Pancreas (tissue), 10 donors: ENCODE results near the gene PRDM16. TPM values are rescaled to one million over a fixed set of nuclear protein-coding genes. Genes with fewer than 3 reads are reported as not detected.

Experiments
- ATAC-seq, 4 donors: fragments of 200-7000 bp; cut with Tn5 transposase; one replicate each; pipeline versions ENCODE4 v1.8.0 to v1.9.1; 2020; ENCODE audit warnings: mild to moderate bottlenecking in 4 of 4, moderate library complexity in 4 of 4
- DNase-seq, 6 donors: peaks; one replicate each; pipeline ENCODE4 v3.0.0-alpha.2; 2020
- FAIRE-seq: peaks from 2 replicates; lab custom pipeline; 2012; peaks lifted over from hg19 to GRCh38; lab: Jason Lieb, UNC
- H3K27ac ChIP-seq, 4 donors: fragments of 200-600 bp; sonication (generic); 1 replicate in 3 of 4; 2 replicates in 1 of 4; pipeline versions ENCODE4 v1.5.0 to v1.8.0; 2020
- H3K27me3 ChIP-seq, 4 donors: fragments of 200-600 bp; one replicate each; pipeline ENCODE4 v1.8.0; 2021
- H3K36me3 ChIP-seq, 3 donors: fragments of 200-600 bp; sonication (generic) in 1 of 3; one replicate each; pipeline versions ENCODE4 v1.5.0 to v1.8.0; 2020 to 2021
- H3K4me1 ChIP-seq, 3 donors: fragments of 200-600 bp; one replicate each; pipeline ENCODE4 v1.8.0; 2021
- H3K4me3 ChIP-seq, 4 donors: fragments of 200-600 bp; sonication (generic) in 2 of 4; one replicate each; pipeline versions ENCODE4 v1.5.0 to v1.8.0; 2020 to 2021
- H3K9me3 ChIP-seq, 4 donors: fragments of 200-600 bp; one replicate each; pipeline ENCODE4 v1.8.0; 2021
- CTCF ChIP-seq, 4 donors: fragments of 200-600 bp; sonication (generic) in 3 of 4; IDR thresholded peaks; one replicate each; pipeline versions ENCODE4 v1.5.0 to v1.8.0; 2021; ENCODE audit warnings: antibody characterized with exemption in 4 of 4
- WGBS, 2 donors: extraction: QIAGEN DNeasy Blood & Tissue Kit; methylation state at CpG; one replicate each; pipeline ENCODE4 v1.1.7; 2013; 5-methylcytosine and 5-hydroxymethylcytosine counted together
- intact Hi-C, 3 donors: fragments of 100-400 bp; cut with DNase I; formaldehyde crosslinking; loops; one replicate each; pipeline versions ENCODE4 v1.11.1 to v1.14.2; 2022
- polyA plus RNA-seq, 2 donors: library from polyadenylated mRNA; stranded (reverse); fragments of 200-250 nt; gene quantifications; one replicate each; pipeline ENCODE4 v1.2.3, GENCODE V29; 2013
- total RNA-seq, 6 donors: library from RNA; stranded (reverse); fragmentation: NEBNext Ultra II Directional in 4 of 6; extraction: Animal tissue kit (Norgen Biotek cat#: 25700) in 4 of 6; gene quantifications; one replicate each; pipeline versions ENCODE4 v1.2.1 to v1.2.4, GENCODE V29; 2021 to 2023
- donor health status: healthy with polysubstance abuse.
- donor health status: DM: no; HTN: no; CAD: no; lungs with moderate emphysema.
- donor health status: DM: no; HTN: no; CAD: no.
- donor health status: control.
- donor health status: control.
- donor health status: Bipolar disorder and iron deficiency.
- donor health status: DM: yes; HTN: yes; CAD: no.
- donor health status: DM: no; HTN: no; CAD: no.
- donor health status: DM: no; HTN: no; CAD: no.
- donor health status: DM: yes; HTN: yes; CAD: no.

Gene PRDM16
- total and polyA plus RNA-seq, 8 donors = 6.6 to 19.2 (median 14.9) TPM

GRCh38 chr1:3389093-3389833 lies 320.3 kb downstream of the PRDM16 start:
- TF ChIP-seq CTCF (IDR thresholded peaks at IDR 0.05) = no peak
- FAIRE-seq (no peak), DNase-seq (no peak), ATAC-seq (no peak)
- intact Hi-C loops = no loop called here
- H3K9me3 ChIP-seq = no peaks in the 10 kb centered on the region
- H3K4me1 ChIP-seq = no peaks in the 10 kb centered on the region
- H3K27ac ChIP-seq = no peak overlapping the region
- no peaks in the 10 kb centered on the region for H3K27me3 ChIP-seq
- no peak overlapping the region for H3K4me3 ChIP-seq
- no peaks in the 10 kb centered on the region for H3K36me3 ChIP-seq
- 87 to 95% methylated on average over 23 of the region's 23 CpGs for WGBS, 2 donors

- ATAC-seq = no peak
- Histone ChIP-seq H3K4me1 (no peaks in the 10 kb centered on the region), H3K27me3 (no peaks in the 10 kb centered on the region), H3K36me3 (no peaks in the 10 kb centered on the region), H3K27ac (no peak overlapping the region), H3K9me3 (no peaks in the 10 kb centered on the region), H3K4me3 (no peak overlapping the region)
- FAIRE-seq = no peak
- DNase-seq = no peak
- 89 to 95% methylated on average over 21 to 23 of the region's 23 CpGs for WGBS, 2 donors
- TF ChIP-seq CTCF (IDR thresholded peaks at IDR 0.05) = no peak
- intact Hi-C loops = no loop called here
Measured at GRCh38 chr1:3390291-3390690, 321.3 kb downstream of the PRDM16 start.

- Histone ChIP-seq H3K4me3 (no peak overlapping the region), H3K9me3 (no peaks in the 10 kb centered on the region), H3K4me1 (no peaks in the 10 kb centered on the region), H3K27me3 (no peaks in the 10 kb centered on the region), H3K27ac (no peak overlapping the region), H3K36me3 (no peaks in the 10 kb centered on the region)
- TF ChIP-seq CTCF (IDR thresholded peaks at IDR 0.05) = no peak
- FAIRE-seq (no peak), ATAC-seq (no peak), DNase-seq (peak in 1 of 6 donors; percentile 40)
- intact Hi-C loops = no loop called here
- WGBS, 2 donors = 81 to 88% methylated on average over 16 to 18 of the region's 18 CpGs
Measured at GRCh38 chr1:3391711-3392110, 322.7 kb downstream of the PRDM16 start.

- TF ChIP-seq CTCF (IDR thresholded peaks at IDR 0.05) = no peak
- Histone ChIP-seq H3K4me3 (no peak overlapping the region), H3K27me3 (no peaks in the 10 kb centered on the region), H3K4me1 (no peaks in the 10 kb centered on the region), H3K27ac (no peak overlapping the region), H3K9me3 (no peaks in the 10 kb centered on the region), H3K36me3 (no peaks in the 10 kb centered on the region)
- no peak for ATAC-seq
- no peak for FAIRE-seq
- no peak for DNase-seq
- intact Hi-C loops = no loop called here
- WGBS, 2 donors = 67 to 70% methylated on average over 62 to 63 of the region's 63 CpGs
Measured at GRCh38 chr1:3393024-3393986, 324.3 kb downstream of the PRDM16 start.
